GM12801 (cell line): Measurements from ENCODE around the gene GEMIN5.

Source experiments
- CTCF ChIP-seq: IDR thresholded peaks from one replicate; pipeline ENCODE4 v1.5.1; 2011; ENCODE audit warnings: control low read depth; ENCODE audit not compliant: insufficient read length; ENCODE audit errors: extremely low read depth

The GEMIN5 gene

GRCh38 chr5:154937186-154937717 is 759 bp downstream of the GEMIN5 start:
- TF ChIP-seq CTCF, result no peak

GRCh38 chr5:154934881-154935280 is 3.1 kb downstream of the GEMIN5 start:
- no peak for TF ChIP-seq CTCF

GRCh38 chr5:154933537-154933936 is 4.5 kb downstream of the GEMIN5 start:
- no peak for TF ChIP-seq CTCF

- no peak for TF ChIP-seq CTCF
Observed at GRCh38 chr5:154923441-154924430, 14.3 kb downstream of the GEMIN5 start.

GRCh38 chr5:154917757-154918156 is 20.3 kb downstream of the GEMIN5 start:
- no peak for TF ChIP-seq CTCF

- TF ChIP-seq CTCF, result no peak
Observed at GRCh38 chr5:154916874-154917273, 21.1 kb downstream of the GEMIN5 start.

GRCh38 chr5:154901913-154902312 is 36.1 kb downstream of the GEMIN5 start:
- TF ChIP-seq CTCF, result no peak
